GM21360 (cell line): ENCODE measurements around the gene SPATA18.

Source experiments
- ATAC-seq: cut with Tn5 transposase; IDR thresholded peaks from one replicate; pipeline ENCODE4 v1.9.1; 2021; ENCODE audit warnings: mild to moderate bottlenecking, moderate library complexity; ENCODE audit not compliant: unreplicated experiment

The SPATA18 gene

GRCh38 chr4:52051213-52051614 lies at the start of gene SPATA18:
SPATA18 (plus strand) TSS chr4:52051304; CDS start chr4:52051705, 401 bp downstream.
- ATAC-seq: peak; percentile 47

GRCh38 chr4:52001616-52002015 lies 49.5 kb upstream of the SPATA18 start:
- no peak for ATAC-seq

- no peak for ATAC-seq
Observed at GRCh38 chr4:52004414-52004813, 46.7 kb upstream of the SPATA18 start.

- ATAC-seq: no peak
Observed at GRCh38 chr4:52005604-52006273, 45.4 kb upstream of the SPATA18 start.

- ATAC-seq: no peak
Observed at GRCh38 chr4:52006887-52007286, 44.2 kb upstream of the SPATA18 start.

DNA sequence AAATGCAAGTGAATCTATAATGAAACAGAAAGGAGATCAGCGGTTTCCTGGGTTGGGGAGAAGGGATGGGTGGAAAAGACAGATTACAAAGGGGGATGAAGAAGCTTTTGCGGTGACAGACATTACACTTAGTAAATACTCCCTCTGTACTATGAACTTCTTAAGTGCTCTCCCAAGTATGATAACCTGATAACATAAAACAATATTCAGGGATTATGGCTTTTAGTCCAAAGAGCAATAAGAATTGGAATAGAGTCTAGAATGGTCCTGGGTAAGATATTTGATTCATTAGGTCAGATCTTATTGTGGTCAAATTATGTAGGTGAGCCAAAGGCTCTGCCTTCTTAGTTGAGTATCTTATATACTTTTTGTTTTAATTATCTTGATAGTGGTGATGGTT lies 40.1 kb upstream of the SPATA18 start:
- ATAC-seq: no peak

- no peak for ATAC-seq
Observed at GRCh38 chr4:52012651-52013050, 38.5 kb upstream of the SPATA18 start.

DNA sequence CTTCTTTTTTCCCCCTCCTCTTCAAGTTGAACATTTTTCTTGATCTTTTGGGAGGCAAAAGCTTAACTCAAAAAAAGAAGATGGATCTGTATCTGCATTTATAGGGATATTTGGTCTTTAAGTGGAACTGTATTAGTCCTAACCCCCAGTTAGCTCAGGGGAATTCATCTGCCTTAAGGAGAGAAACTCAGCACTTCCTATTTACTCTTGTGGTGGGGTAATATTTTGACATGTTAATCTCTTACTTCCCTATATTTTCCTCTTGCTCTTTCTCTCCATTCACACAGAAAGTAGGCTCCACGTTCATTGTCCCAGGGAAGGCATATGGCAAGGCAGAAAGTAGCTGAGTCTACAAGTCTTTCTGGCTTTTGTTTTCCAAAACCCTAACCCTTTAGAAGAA lies 36.2 kb upstream of the SPATA18 start:
- no peak for ATAC-seq

DNA sequence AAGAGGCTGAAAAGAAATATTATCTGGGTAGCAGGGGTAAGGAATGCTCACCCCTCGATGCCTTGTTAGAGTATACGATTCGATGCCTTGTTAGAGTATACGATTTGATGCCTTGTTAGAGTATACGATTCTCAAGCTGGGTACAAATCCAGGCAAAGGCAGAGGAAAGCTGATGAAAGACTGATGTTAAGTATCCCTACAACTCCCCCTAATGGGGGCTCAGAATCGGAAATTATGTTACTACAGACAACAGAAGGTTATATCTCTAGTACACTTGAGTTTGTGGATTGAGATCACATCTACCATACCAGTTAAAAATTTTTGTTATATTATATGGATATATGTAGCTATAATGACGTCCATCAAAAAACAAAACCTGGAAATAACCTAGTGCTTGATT lies 35.7 kb upstream of the SPATA18 start:
- ATAC-seq: no peak

GRCh38 chr4:52016981-52017380 lies 34.1 kb upstream of the SPATA18 start:
- ATAC-seq: no peak

GRCh38 chr4:52017814-52018213 lies 33.3 kb upstream of the SPATA18 start:
- no peak for ATAC-seq

DNA sequence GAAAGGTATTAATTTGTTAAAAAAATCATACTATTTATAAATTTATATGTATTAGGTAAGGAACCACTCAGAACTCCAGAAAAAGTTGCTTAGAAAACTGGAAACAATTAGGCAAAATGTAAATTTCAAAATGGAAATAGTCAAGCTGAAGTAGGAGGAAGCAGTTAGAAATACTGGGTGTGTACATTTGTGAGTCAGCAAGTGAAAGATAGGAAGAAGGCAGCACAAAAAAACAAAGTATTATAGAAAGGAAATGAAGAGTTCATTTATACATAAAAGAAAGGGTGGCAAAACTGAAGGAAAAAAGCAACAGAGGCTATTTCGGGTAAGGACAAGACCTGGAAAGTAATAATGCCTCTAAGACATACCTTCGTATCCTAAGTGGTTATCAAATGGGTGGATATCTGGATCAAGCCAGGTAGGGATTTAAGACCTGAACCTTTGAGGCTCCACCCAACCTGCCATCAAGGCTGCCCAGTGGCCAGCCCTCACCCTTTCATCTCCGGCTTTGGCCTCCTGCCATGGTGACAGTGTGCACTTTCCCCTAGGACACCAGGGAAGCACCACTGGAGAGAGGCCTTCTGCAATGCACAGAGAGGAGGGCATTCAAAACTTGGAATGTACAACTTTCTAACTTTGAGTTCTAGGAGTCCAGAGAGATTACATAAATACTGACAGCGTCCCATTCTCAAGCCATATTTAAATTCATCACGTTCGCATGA lies 31.0 kb upstream of the SPATA18 start, which contains the start of gene LRRC66:
Gene LRRC66 (minus strand): TSS at position 428 of the 722 bp plus-strand sequence. CDS start 2,750 bp downstream, outside the sequence.
- no peak for ATAC-seq

DNA sequence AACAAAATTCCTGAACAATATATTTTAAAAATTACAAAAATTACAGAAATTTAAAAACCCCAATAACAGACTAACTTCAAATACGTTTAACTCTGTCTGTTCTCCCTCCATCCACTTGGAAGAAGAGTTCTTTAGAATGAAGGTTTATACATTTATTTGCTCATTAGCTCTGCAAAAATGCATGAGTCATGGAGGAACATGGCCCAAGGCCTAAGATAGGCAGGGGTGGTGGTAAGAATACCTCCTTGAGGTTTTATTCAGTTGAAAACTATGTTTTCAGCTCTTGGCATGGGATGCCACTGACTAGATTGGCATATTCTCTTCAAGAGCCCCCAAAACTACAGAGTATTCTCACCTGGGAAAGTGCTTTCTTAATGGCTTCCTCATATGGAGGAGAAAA lies 22.1 kb upstream of the SPATA18 start:
- no peak for ATAC-seq

- no peak for ATAC-seq
Observed at GRCh38 chr4:52032005-52032404, 19.1 kb upstream of the SPATA18 start.

DNA sequence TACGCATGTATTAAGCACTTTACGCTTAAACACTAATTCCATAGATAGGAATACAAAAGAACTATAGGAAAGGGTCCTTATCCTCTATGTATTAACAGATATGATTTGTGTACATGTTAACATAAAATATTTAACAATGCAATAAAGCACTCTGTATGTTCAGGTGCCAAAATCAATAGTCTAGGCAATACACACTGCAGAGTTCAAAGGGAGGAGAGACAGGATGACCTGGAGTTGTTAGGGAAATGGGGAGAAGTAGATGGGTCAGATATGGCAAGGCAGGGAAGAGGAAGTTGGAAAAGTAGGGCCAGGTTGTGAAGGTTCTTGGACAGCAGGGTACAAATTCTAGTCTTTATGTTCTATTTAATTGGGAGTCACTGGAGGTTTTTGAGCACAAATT lies 15.9 kb upstream of the SPATA18 start:
- no peak for ATAC-seq

GRCh38 chr4:52036886-52037530 lies 14.1 kb upstream of the SPATA18 start:
- ATAC-seq: no peak

DNA sequence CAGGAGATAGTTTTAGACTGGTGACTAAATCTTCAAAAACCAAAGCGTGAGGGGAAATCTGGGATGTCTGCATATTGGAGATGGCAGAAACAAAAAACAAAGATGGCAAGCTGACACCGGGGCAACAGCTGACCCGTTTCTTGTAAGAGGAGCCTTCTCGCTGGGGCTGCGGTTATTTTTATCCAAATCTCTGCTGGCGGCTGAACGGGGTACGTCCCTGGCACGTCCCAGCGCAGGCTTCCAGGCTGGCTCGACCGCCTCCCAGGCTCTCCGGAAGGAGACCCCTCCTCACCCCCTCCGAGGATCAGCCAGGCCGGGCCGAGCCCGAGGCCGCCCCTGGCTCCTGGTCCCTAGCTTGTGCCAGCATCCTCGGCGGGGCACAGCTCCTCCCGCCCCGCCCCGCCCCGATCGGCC lies 13.4 kb upstream of the SPATA18 start:
- peak; percentile 48 for ATAC-seq

DNA sequence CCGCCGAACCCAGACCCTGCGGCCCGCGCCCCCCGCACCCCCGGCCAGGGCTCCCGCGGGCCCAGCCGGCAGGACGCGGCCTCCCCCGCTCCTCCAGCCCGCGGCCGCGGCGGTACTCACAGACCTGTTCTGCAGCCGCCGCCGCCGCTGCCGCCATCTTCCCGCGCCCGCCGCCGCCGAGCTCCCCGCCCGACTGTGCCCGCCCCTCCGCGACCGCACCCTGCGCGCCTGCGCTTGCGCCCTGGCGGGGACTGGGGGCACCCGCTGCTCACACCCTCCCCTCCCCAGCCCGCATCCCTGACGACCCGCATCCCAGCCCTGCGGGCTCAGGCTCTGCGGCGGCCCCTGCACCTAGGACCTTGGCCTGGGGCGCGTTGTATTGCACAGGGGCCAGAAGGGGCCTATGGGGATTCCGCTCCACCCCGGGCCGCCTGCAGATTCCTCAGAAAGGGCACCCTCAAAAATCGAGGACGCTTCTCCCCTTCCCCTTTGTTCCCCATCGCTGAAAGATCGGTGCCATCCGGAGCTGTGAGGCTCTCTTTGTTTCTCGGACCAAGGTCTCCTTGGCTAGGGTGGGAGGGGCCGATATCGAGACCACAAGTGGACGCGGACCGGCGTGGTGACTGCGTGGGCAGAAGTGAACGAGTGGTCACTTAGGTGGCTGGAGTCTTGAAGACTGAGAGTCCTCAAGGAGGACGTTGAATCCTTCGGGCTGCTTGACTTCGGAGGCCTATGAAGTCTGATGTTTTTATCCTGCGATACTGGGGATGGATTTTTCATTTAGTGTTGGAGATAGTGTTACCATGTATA lies 12.8 kb upstream of the SPATA18 start, which contains the start of gene SGCB:
Gene SGCB (minus strand): TSS at position 197 of the 810 bp plus-strand sequence. CDS start 40 bp downstream, at position 157.
- ATAC-seq: peak; percentile 92

GRCh38 chr4:52045028-52045427 lies 6.1 kb upstream of the SPATA18 start:
- no peak for ATAC-seq

- no peak for ATAC-seq
Observed at GRCh38 chr4:52049266-52049665, 1.8 kb upstream of the SPATA18 start.
